HCT116 (cell line): ENCODE data around the gene PIP4K2B.
"Not testable (repeated sequence)": the region's sequence is repeated elsewhere in the genome, so short reads cannot be mapped to it uniquely, and the experiment has no call there.

Experiments
- CEBPB ChIP-seq: IDR thresholded peaks from 2 replicates; pipeline ENCODE4 v1.6.1; 2012; ENCODE audit warnings: low read depth
- CTCF ChIP-seq, 3 experiments: fragments of 200-600 bp in 1 of 3; sonication (generic) in 1 of 3; IDR thresholded peaks in 2 of 3; conservative IDR thresholded peaks in 1 of 3; 2 replicates each; pipeline ENCODE4 v1.5.1; 2012 to 2017; ENCODE audit warnings: low read depth in 2 of 3, low read length in 2 of 3, antibody characterized with exemption in 1 of 3, borderline replicate concordance in 1 of 3, control low read depth in 1 of 3, mild to moderate bottlenecking in 1 of 3, mixed read lengths in 1 of 3, mixed run types in 1 of 3, moderate library complexity in 1 of 3; ENCODE audit not compliant: insufficient read depth in 1 of 3
- EGR1 ChIP-seq: IDR thresholded peaks from 2 replicates; pipeline ENCODE4 v1.6.1; 2012; ENCODE audit warnings: low read depth
- ELF1 ChIP-seq: IDR thresholded peaks from 2 replicates; pipeline ENCODE4 v1.6.1; 2012; ENCODE audit warnings: low read depth, borderline replicate concordance
- EZH2 ChIP-seq: fragments of 200-600 bp; sonication (generic); IDR thresholded peaks from 2 replicates; pipeline ENCODE4 v1.6.1; 2017; ENCODE audit warnings: antibody characterized with exemption, mixed run types
- JUND ChIP-seq: IDR thresholded peaks from 2 replicates; pipeline ENCODE4 v1.6.1; 2012
- POLR2A ChIP-seq: IDR thresholded peaks from 2 replicates; pipeline ENCODE4 v1.7.0; 2011; ENCODE audit warnings: borderline replicate concordance; ENCODE audit not compliant: insufficient read depth, insufficient read length; ENCODE audit errors: extremely low read depth
- POLR2AphosphoS5 ChIP-seq: IDR thresholded peaks from 2 replicates; pipeline ENCODE4 v1.6.1; 2011; ENCODE audit warnings: mild to moderate bottlenecking, low read depth, low read length, moderate library complexity
- REST ChIP-seq: IDR thresholded peaks from 2 replicates; pipeline ENCODE4 v1.6.1; 2012; ENCODE audit warnings: low read depth
- SP1 ChIP-seq: IDR thresholded peaks from 2 replicates; pipeline ENCODE4 v1.6.1; 2012; ENCODE audit warnings: low read depth
- SRF ChIP-seq: IDR thresholded peaks from 2 replicates; pipeline ENCODE4 v1.6.1; 2012; ENCODE audit warnings: low read depth
- TCF7L2 ChIP-seq: IDR thresholded peaks from 2 replicates; pipeline ENCODE4 v1.7.0; 2011; ENCODE audit warnings: borderline replicate concordance, inconsistent platforms; ENCODE audit not compliant: insufficient read depth, insufficient read length; ENCODE audit errors: extremely low read depth
- ZNF274 ChIP-seq: fragments of 200-500 bp; sonication (Bioruptor generic); IDR thresholded peaks from 2 replicates; pipeline ENCODE4 v1.6.1; 2014; ENCODE audit warnings: mild to moderate bottlenecking, low read depth, low read length, inconsistent platforms
- TF ChIP-seq, protein P1 (sequence below): IDR thresholded peaks from 2 replicates; pipeline ENCODE4 v1.6.1; 2012

GRCh38 chr17:38790148-38790707, 9.1 kb downstream of the PIP4K2B start:
- not testable (repeated sequence) for TF ChIP-seq TCF7L2; ELF1; SRF; CTCF (IDR thresholded peaks at IDR 0.05 in 2 of 3, conservative IDR thresholded peaks at IDR 0.05 in 1 of 3; ENCODE audit: borderline replicate concordance in 1 of 3, insufficient read depth in 1 of 3, low read depth in 2 of 3, low read length in 2 of 3); POLR2A; JUND; POLR2AphosphoS5; EZH2; CEBPB; ZNF274; REST; SP1; EGR1
- TF ChIP-seq, protein P1, sequence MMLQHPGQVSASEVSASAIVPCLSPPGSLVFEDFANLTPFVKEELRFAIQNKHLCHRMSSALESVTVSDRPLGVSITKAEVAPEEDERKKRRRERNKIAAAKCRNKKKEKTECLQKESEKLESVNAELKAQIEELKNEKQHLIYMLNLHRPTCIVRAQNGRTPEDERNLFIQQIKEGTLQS = not testable (repeated sequence)
